CD4-positive, alpha-beta T cell treated with Interleukin-4 for 1 hour (primary cell): ENCODE data around the gene ATP5PO.
"Not testable (repeated sequence)": the region's sequence is repeated elsewhere in the genome, so short reads cannot be mapped to it uniquely, and the experiment has no call there.

Experiments used
- DNase-seq, 2 donors: peaks; one replicate each; pipeline ENCODE4 v3.0.0-alpha.2; 2020 to 2022

The ATP5PO gene

DNA sequence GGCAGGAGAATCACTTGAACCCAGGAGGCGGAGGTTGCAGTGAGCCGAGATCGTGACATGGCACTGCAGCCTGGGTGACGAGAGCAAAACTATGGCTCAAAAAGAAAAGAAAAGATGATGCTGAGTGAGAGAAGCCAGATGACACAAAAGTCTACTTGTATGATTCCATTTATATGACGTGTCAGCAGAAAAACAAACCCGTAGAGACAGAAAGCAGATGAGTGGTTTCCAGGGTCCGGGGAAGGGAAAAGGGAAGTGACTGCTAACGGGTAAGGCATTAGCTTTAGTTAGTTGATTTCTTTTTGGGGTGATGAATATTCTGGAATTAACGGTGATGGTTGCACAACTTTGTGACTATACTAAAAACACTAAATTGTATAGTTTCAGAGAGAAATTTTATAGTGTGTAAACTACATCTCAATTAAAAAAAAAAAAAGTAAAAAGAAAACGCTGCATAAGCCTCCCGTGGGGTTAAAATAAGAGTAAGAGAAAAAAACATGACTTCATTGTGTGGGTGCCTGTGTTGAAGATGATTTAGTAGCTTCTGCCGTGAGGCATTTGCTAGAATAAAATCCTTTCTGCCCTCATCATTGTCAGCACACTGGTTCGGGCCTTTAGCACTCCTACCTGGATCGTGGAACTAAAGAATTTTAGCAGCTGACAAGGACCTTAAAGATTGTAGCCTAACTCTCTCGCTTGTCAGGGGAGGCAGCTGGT lies 24.7 kb upstream of the ATP5PO start:
- peak in 1 of 2 donors; percentile 41 for DNase-seq

DNA sequence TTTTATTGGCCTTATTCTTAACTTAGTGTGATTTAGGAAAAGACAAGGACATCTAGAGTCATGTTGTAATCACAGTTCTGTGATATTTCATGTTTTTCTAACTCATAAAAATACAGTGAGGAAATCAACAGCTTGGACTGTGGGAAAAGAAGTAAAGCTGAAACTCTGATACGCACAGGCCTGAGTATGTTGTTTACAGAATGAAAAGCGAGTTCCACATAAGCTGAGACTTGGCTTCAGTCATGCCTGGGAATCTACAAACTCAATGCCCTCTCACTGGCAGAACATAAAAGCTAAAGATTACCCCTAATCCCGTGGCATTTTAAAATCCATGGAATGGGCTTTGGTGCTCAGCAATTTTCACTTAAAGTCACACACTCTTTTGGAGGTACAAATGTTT lies 23.6 kb upstream of the ATP5PO start:
- DNase-seq = no peak

DNA sequence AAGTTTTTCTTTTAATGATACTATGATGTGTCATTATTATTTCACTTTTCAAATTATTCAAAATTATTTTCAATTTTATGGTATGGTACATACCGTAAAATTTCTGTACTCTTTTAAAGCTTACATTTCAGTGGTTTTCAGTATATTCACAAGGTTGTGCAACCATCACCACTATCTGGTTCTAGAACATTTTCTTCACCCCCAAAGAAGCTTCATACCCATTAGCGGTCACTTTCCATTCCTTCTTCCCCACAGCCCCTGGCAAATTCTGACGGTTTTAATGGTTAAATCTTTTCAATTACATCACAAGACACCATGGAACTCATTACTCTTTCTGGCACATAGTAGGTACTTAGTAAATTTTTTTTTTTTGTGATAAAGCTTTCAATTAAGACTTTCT lies 22.8 kb upstream of the ATP5PO start:
- no peak for DNase-seq

DNA sequence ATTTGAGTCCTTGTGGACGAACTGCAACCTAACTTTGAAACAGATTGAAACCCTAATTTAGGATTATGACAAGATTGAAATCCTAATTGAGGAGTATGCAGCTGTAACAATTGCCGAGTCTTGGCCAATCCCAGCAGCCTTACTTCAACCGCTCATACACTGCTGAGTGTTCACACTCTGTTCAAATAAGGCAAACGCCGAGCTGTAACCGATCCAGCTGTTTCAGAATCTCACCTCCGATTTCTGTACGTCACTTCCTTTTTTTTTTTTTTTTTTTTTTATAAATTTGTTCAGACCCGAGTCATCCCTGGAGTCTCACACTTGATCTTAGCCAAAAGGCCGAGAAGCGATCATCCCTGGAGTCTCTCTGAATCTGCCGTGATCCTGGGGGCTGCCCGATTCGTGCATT lies 22.3 kb upstream of the ATP5PO start:
- peak; percentile 67 to 79 for DNase-seq

DNA sequence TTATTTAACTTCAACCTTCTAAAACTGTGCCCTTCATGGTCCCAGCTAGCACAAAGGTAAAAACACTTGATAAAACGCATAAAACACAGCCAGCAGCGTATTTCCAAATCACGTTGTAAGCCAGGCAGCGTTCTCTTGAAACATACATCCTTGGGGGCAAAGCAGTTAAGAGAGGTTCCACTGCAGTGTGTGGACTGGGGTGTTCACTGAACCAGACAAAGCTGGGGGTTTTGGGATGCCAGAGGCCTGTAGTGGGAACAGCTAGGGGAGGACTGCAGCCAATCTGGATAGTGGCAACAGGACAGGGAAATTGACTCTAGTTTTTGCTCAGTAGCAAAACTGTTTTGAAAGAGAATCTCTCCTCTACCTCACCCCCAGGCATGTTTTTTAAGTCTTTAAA lies 21.5 kb upstream of the ATP5PO start:
- DNase-seq = no peak

DNA sequence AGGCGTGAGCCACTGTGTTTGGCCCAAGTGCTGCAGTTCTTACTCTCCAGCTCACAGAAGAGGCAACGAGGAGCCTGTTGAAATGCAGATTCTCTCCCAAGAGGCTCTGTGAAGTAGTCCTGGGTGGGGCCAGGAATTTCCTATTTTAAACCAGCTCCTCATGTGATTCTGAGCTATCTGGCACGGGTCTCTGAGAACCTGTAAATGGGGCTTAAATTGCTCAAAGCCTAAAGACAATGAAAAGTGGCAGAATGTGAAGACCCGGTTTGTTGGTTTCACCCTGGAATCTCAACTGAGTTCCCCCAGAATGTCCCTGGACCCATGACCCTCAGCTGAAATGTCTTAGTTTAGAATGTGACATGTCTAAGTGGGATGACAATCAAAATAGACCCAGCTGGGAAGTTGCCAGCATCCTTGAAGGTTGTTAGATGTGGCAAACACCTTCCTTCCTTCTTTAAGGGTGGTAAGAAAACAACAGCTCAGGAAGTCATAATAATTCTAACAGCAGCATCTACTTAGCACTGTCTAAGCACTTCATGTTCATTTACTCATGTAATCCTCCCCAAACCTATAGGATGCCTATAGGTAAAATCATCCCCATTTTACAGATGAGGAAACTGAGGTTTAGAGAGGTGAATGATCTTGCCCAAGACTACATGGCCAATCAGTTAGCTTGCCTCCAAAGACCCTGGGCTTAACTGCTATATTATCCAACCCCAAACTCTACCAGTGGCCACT lies 20.9 kb upstream of the ATP5PO start:
- DNase-seq = peak; percentile 39 to 74

DNA sequence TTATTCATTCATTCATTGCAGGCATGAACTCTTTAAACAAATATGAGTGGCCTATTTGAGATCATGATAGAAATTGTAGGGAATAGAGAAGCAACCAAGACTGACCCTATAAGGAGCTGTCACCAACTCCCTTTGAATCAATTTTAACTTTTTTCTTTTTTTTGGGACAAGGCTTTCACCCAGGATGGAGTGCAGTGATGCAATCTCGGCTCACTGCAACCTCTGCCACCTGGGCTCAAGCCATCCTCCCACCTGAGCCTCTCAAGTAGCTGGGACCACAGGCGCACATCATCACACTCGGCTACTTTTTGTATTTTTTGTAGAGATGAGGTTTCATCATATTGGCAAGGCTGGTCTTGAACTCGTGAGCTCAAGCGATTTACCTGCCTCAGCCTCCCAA lies 17.1 kb upstream of the ATP5PO start:
- no peak for DNase-seq

DNA sequence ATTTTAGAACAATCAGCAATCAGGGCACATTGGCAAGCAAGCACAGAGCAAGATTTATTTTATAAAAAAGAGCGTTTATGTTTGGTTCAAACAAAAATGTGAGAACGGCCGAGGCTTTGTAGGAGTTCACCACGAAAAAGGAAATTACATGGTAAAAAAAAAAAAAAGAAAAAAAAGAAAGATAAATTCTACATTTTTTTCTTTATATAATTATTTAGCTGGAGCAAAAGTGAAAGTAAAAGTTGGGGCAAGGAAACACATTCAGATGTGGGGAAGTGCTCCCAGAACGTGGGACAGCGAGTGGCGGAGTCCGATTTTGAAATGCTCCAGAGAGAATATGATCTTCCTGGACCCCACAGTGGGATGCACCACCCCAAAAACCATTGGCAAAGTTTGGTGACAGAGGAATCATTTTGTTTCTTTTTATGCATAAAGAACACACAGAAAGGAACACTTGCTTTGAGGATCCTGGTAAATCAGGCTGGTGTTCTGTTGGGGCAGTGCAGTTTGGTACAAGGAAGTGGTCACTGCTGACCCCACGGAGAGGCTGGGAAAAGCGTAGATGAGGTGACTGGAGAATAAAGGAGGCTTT lies 16.3 kb upstream of the ATP5PO start:
- no peak for DNase-seq

DNA sequence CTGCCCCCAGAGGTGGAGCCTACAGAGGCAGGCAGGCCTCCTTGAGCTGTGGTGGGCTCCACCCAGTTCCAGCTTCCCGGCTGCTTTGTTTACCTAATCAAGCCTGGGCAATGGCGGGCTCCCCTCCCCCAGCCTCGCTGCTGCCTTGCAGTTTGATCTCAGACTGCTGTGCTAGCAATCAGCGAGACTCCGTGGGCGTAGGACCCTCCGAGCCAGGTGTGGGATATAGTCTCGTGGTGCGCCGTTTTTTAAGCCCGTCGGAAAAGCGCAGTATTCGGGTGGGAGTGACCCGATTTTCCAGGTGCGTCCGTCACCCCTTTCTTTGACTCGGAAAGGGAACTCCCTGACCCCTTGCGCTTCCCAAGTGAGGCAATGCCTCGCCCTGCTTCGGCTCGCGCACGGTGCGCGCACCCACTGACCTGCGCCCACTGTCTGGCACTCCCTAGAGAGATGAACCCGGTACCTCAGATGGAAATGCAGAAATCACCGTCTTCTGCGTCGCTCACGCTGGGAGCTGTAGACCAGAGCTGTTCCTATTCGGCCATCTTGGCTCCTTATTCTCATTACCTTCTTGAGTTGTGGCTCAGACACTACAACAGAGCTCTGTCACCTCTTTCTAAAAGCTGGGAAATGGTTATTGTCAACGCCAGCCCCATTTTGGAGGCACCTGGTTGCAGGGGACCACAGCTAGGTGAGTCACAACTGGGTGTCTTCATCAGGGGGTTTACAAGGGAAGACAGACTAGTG lies 15.6 kb upstream of the ATP5PO start:
- peak; percentile 72 to 83 for DNase-seq

DNA sequence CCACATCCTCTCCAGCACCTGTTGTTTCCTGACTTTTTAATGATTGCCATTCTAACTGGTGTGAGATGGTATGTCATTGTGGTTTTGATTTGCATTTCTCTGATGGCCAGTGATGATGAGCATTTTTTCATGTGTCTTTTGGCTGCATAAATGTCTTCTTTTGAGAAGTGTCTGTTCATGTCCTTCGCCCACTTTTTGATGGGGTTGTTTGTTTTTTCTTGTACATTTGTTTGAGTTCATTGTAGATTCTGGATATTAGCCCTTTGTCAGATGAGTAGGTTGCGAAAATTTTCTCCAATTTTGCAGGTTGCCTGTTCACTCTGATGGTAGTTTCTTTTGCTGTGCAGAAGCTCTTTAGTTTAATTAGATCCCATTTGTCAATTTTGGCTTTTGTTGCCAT lies 10.6 kb upstream of the ATP5PO start:
- not testable (repeated sequence) for DNase-seq

DNA sequence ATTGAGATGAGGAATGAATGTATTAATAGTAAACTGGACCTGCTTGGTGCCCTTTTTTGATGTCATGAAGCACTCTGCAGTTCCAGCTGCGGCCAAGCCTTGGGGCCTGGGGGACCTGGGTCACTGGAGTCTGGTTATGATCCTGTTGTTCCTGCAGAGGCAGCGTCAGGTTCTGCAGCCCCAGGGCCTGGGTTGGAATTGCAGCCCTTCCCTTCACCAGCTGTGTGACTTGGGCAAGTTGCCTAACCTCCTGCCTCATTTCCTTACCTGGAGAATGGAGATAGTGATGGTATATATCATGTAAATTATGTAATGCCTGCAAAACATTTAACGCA lies 9.1 kb upstream of the ATP5PO start:
- no peak for DNase-seq

DNA sequence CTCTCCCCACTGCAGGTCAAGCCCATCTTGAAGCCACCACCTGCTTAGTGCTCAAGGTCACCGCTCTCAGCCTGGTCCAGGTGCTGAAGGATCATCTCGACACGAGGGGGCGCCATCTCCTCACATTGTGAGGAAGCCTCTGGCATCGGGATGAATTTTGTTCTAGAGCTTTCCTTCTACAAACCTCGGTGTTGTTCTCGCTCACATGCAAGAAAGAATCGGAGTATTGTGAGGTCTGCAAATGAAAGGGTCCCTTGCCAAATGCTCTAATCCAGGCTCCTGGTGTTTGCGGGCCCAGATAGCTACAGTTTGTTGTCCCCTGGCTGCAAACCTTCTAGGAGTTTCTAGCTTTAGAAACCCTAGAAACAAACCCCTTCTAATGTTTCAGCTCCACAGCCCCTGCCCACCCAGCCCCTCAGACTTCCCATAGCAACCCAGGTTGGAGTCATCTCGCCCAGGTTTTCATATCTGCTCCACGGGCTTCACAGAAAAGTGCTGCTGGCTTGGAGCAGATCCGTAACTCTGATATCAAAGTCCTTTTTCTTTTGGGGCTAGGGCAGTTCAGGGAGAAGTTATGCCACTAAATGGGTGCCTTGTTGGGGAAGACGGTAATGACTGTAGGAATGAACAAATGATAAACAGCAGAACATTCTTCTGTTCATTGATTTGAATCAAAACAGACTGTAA lies 8.6 kb upstream of the ATP5PO start:
- DNase-seq = peak; percentile 82 to 85

DNA sequence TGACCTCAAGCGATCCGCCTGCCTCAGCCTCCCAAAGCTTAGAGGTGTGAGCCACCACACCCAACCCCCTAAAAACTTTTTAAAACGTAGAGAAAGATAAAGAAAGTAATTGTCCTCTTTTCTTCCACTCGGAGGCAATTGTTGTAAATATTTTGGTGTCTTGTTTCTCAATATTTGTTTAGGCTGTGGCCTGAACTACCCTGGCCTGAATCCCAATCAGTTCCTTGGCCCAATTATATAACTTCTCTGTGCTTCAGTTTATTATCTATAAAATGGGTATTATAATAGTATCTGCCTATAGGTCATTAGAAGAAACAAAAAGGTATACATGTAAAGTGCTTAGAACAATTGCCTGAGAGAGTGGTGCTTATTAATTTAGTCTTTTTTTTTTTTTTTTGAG lies 1.8 kb upstream of the ATP5PO start:
- DNase-seq = no peak

DNA sequence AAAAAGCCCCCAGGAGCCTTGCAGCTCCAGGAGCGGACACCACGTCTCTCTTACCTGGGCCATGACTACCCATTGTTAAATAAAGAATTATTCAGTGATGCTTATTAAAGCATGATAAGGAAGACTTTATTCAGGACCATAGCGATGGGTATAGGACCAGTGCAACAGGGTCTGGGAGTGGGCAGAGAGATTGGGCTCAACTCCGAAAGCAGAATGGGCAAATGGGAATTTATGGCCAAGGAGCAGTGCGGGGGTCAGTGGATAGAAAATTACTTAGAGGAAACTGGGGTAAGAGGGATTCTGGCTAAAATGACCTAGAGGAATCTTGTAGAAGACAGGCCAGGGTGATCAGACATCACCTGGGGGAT lies 580 bp upstream of the ATP5PO start:
- DNase-seq = no peak

DNA sequence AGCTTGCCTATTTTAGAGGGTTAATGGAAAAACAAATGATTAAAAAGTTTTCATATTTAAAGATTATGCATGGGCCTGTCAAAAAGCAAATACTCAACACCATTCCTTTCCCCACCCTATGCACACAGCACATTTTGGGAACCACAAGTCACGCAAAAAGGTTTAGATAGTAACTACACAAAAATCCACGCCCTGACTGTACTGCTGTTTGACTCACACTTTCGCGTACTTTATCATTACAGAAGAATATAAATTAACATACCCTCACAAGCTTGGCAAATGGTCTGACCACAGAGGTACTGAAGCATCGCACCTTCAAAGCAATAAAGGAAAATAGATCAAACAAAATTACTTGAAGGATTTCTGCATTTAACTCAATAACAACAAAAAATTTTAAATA lies 1.4 kb downstream of the ATP5PO start:
- no peak for DNase-seq

DNA sequence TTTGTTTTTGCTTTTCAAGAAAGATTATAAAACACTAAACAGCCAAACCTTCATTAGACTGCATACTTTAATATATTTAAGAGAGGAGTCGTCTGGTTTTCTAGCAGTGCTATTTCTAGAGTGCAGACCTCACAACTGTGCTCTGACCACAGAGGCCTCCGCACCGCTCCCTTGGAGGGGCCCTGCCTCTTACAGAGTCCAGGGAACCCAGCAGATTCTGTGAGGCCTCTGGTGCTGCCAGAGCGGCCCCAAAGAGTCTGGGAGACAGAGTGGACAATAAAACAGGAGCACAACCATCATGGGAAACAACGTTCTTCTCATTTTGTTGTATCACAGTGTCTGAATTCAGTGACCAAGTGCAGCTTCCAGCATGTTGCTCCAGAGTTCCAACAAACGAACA lies 5.8 kb downstream of the ATP5PO start:
- DNase-seq = no peak

DNA sequence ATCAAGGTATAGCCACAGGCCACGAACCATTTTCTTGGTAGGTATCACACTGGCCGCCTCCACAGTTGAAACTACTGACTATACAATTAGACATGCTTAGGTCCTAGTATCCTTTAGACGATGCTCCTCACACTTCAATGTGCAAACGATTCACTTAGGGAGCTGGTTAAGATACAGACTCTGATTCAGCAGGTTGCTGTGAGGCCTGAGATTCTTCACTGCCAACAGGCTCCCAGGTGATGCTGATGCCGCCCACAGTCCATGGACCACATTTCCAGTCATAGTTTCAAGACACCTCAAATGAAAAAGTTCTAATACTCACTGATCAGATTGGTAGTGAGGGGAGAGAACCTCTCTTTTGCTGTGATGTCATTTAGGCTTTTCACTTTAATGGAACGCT lies 6.8 kb downstream of the ATP5PO start:
- DNase-seq = no peak

DNA sequence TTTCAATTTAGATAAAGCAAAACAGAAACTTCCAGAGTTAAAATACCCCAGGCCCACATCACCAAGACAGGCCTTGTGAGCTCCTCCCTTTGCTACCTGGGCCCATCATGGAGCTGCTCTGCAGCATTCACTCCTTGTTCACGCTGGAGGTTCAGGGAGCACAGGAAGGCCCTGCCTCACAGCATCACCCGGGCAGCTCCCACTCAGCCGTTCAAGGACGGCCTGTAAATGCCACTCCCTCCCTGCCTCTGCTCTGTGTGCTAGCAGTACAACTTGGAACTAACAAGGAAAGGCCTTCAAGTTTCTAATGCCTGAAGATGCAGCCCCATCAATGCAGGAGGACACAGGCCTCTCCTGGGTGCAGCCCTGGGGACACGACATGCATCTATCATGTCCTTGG lies 11.6 kb downstream of the ATP5PO start:
- DNase-seq = no peak

DNA sequence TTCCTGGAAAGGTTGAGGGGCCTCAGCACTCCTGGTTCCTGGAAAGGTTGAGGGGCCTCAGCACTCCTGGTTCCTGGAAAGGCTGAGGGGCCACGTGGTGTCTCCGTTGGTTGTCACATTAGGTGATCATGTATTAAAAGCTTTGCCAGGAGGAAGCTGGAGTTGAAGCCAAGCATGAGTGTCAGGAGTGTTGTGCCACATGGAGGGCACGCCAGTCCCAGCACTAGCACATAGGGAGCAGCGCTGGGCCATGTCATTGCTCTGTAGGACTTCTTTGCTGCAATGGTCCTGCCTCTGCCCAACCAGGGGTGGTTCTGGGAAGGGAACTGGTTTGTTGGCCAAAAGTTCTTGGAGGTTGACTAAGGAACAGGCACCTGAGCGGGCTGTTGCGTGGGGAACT lies 13.3 kb downstream of the ATP5PO start:
- no peak for DNase-seq

DNA sequence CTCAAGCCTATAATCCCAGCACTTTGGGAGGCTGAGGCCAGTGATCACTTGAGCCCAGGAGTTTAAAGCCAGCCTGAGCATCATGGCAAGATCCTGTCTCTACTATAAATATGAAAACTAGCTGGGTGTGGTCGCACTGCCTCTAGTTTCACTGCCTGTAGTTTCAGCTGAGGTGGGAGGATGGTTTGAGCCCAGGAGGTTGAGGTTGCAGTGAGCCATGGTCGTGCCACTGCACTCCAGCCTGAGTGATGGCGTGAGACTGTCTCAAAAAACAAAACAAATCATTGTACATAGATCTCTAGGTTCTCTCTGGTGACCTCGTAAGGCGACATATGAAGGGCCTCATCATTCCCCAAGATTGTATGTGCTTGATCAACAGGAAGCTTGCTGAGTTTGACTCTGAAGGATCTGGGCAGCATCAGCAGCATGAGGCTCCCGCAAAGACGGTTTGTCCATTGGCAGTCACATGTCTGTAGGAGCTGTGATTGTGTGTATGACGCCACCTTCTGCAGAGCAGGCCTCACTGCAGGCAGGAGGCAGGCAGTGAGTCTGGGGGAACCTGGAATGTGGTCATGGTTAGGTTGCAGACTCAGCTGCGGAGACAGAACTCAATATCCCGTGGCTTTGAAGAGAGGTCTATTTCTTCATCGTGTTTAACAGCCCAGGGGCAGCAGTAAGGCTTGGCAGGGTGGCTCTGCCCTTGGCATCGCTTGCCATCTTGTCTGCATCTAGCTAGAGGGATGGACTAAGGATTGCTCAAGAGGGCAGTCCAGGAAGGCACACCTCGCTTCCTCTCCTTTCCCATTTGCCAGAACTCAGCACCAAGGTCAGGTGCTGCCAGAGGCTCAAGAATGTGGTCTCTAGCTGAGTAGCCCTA lies 14.0 kb downstream of the ATP5PO start:
- DNase-seq = no peak

DNA sequence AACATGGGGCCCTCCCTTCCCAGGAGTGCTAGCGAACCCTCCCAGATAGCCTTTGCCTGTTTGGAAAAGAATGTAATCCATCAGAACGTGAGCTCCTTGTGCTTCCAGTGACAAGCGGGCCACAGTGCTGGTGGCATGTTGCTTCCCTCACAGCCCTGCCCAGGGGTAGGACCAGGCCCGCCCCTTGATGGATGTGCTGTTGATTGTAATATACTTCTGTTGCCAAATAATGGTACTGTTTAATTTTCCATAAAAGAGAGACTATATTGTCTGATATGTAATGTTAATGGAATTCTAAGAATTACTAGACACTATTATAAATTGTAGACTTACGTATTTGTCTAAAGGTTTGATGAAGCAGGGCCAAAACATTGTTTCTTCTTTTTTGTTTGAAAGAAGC lies 16.4 kb downstream of the ATP5PO start:
- no peak for DNase-seq

DNA sequence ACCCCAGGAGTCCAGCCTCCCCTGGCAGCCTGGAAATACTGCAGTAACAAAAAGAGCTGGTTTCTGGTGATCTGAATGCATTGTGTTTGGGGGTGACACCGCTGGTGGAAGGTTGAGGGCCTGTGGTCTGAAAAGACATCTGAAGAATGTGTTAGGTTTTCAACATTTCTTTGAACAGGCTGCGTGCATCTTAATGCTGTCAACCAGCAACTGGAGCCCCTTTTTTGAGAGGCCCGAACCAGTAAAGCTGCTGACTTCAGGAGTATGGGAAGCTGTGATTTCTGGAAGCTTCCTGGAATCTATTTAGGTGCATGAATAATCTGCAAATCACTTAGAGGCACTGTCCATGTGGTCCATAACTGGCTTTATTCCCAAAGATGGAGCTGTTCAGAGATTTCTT lies 17.0 kb downstream of the ATP5PO start:
- no peak for DNase-seq
